ENCODE data around the gene NOS1AP.

Gene NOS1AP

GRCh38 chr1:162259894-162260455 lies 190.5 kb downstream of the NOS1AP start:
- Histone ChIP-seq H3K4me3 (ENCODE audit: low read length) (no peak overlapping the region), H3K27me3 (ENCODE audit: insufficient read depth, low read length) (no peaks in the 10 kb centered on the region), H3K36me3 (ENCODE audit: insufficient read depth, low read length) (no peaks in the 10 kb centered on the region), H3K27ac (ENCODE audit: low read depth, low read length) (no peak overlapping the region), H3K4me1 (ENCODE audit: insufficient read depth, low read length) (peaks cover 4% of the 10 kb centered on the region; the same call in 1 of the 2 replicates), H3K9ac (ENCODE audit: low read depth, low read length) (no peak overlapping the region), H3K9me3 (ENCODE audit: insufficient read depth, low read depth, low read length) (no peaks in the 10 kb centered on the region)
- WGBS = 80% methylated on average over 1 of the region's 1 CpG

- Histone ChIP-seq H3K4me3 (ENCODE audit: low read length) (no peak overlapping the region), H3K36me3 (ENCODE audit: insufficient read depth, low read length) (no peaks in the 10 kb centered on the region), H3K4me1 (ENCODE audit: insufficient read depth, low read length) (peaks cover 13% of the 10 kb centered on the region; the same call in 1 of the 2 replicates), H3K9ac (ENCODE audit: low read depth, low read length) (no peak overlapping the region), H3K27me3 (ENCODE audit: insufficient read depth, low read length) (no peaks in the 10 kb centered on the region), H3K9me3 (ENCODE audit: insufficient read depth, low read depth, low read length) (no peaks in the 10 kb centered on the region), H3K27ac (ENCODE audit: low read depth, low read length) (no peak overlapping the region)
- WGBS = 79% methylated on average over 1 of the region's 1 CpG
Observed at GRCh38 chr1:162264108-162264507, 194.6 kb downstream of the NOS1AP start.

- Histone ChIP-seq H3K27ac (ENCODE audit: low read depth, low read length) (no peak overlapping the region), H3K9me3 (ENCODE audit: insufficient read depth, low read depth, low read length) (no peaks in the 10 kb centered on the region), H3K36me3 (ENCODE audit: insufficient read depth, low read length) (no peaks in the 10 kb centered on the region), H3K4me3 (ENCODE audit: low read length) (no peak overlapping the region), H3K9ac (ENCODE audit: low read depth, low read length) (no peak overlapping the region), H3K27me3 (ENCODE audit: insufficient read depth, low read length) (no peaks in the 10 kb centered on the region), H3K4me1 (ENCODE audit: insufficient read depth, low read length) (peaks cover 20% of the 10 kb centered on the region; the same call in 1 of the 2 replicates)
- WGBS = 94% methylated on average over 4 of the region's 4 CpGs
Observed at GRCh38 chr1:162265983-162266382, 196.5 kb downstream of the NOS1AP start.

GRCh38 chr1:162270016-162270770 lies 200.7 kb downstream of the NOS1AP start:
- no peak overlapping the region for H3K27ac ChIP-seq (ENCODE audit: low read depth, low read length)
- no peaks in the 10 kb centered on the region for H3K27me3 ChIP-seq (ENCODE audit: insufficient read depth, low read length)
- no peaks in the 10 kb centered on the region for H3K36me3 ChIP-seq (ENCODE audit: insufficient read depth, low read length)
- H3K4me1 ChIP-seq (ENCODE audit: insufficient read depth, low read length) = peaks cover 16% of the 10 kb centered on the region; the same call in 1 of the 2 replicates
- H3K9me3 ChIP-seq (ENCODE audit: insufficient read depth, low read depth, low read length) = no peaks in the 10 kb centered on the region
- no peak overlapping the region for H3K9ac ChIP-seq (ENCODE audit: low read depth, low read length)
- WGBS = 93% methylated on average over 6 of the region's 6 CpGs
- no peak overlapping the region for H3K4me3 ChIP-seq (ENCODE audit: low read length)

GRCh38 chr1:162271972-162272371 lies 202.5 kb downstream of the NOS1AP start:
- 91% methylated on average over 3 of the region's 3 CpGs for WGBS
- no peaks in the 10 kb centered on the region for H3K27me3 ChIP-seq (ENCODE audit: insufficient read depth, low read length)
- H3K9me3 ChIP-seq (ENCODE audit: insufficient read depth, low read depth, low read length) = no peaks in the 10 kb centered on the region
- peaks cover 16% of the 10 kb centered on the region; the same call in 1 of the 2 replicates for H3K4me1 ChIP-seq (ENCODE audit: insufficient read depth, low read length)
- H3K4me3 ChIP-seq (ENCODE audit: low read length) = no peak overlapping the region
- H3K9ac ChIP-seq (ENCODE audit: low read depth, low read length) = no peak overlapping the region
- no peaks in the 10 kb centered on the region for H3K36me3 ChIP-seq (ENCODE audit: insufficient read depth, low read length)
- no peak overlapping the region for H3K27ac ChIP-seq (ENCODE audit: low read depth, low read length)

GRCh38 chr1:162272419-162272818 lies 202.9 kb downstream of the NOS1AP start:
- Histone ChIP-seq H3K4me1 (ENCODE audit: insufficient read depth, low read length) (peaks cover 16% of the 10 kb centered on the region; the same call in 1 of the 2 replicates), H3K9me3 (ENCODE audit: insufficient read depth, low read depth, low read length) (no peaks in the 10 kb centered on the region), H3K9ac (ENCODE audit: low read depth, low read length) (no peak overlapping the region), H3K27me3 (ENCODE audit: insufficient read depth, low read length) (no peaks in the 10 kb centered on the region), H3K27ac (ENCODE audit: low read depth, low read length) (no peak overlapping the region), H3K36me3 (ENCODE audit: insufficient read depth, low read length) (no peaks in the 10 kb centered on the region), H3K4me3 (ENCODE audit: low read length) (no peak overlapping the region)
- WGBS = 94% methylated on average over 5 of the region's 5 CpGs

GRCh38 chr1:162275622-162276175 lies 206.2 kb downstream of the NOS1AP start:
- H3K9me3 ChIP-seq (ENCODE audit: insufficient read depth, low read depth, low read length) = no peaks in the 10 kb centered on the region
- no peaks in the 10 kb centered on the region for H3K4me1 ChIP-seq (ENCODE audit: insufficient read depth, low read length)
- no peaks in the 10 kb centered on the region for H3K36me3 ChIP-seq (ENCODE audit: insufficient read depth, low read length)
- no peak overlapping the region for H3K4me3 ChIP-seq (ENCODE audit: low read length)
- no peaks in the 10 kb centered on the region for H3K27me3 ChIP-seq (ENCODE audit: insufficient read depth, low read length)
- WGBS = 92% methylated on average over 5 of the region's 6 CpGs
- no peak overlapping the region for H3K27ac ChIP-seq (ENCODE audit: low read depth, low read length)
- H3K9ac ChIP-seq (ENCODE audit: low read depth, low read length) = no peak overlapping the region

GRCh38 chr1:162276493-162276892 lies 207.0 kb downstream of the NOS1AP start:
- H3K27ac ChIP-seq (ENCODE audit: low read depth, low read length) = no peak overlapping the region
- no peak overlapping the region for H3K9ac ChIP-seq (ENCODE audit: low read depth, low read length)
- no peaks in the 10 kb centered on the region for H3K9me3 ChIP-seq (ENCODE audit: insufficient read depth, low read depth, low read length)
- H3K27me3 ChIP-seq (ENCODE audit: insufficient read depth, low read length) = no peaks in the 10 kb centered on the region
- no peaks in the 10 kb centered on the region for H3K4me1 ChIP-seq (ENCODE audit: insufficient read depth, low read length)
- 100% methylated on average over 1 of the region's 1 CpG for WGBS
- no peak overlapping the region for H3K4me3 ChIP-seq (ENCODE audit: low read length)
- no peaks in the 10 kb centered on the region for H3K36me3 ChIP-seq (ENCODE audit: insufficient read depth, low read length)

- H3K4me1 ChIP-seq (ENCODE audit: insufficient read depth, low read length) = no peaks in the 10 kb centered on the region
- H3K9me3 ChIP-seq (ENCODE audit: insufficient read depth, low read depth, low read length) = no peaks in the 10 kb centered on the region
- WGBS = 87% methylated on average over 7 of the region's 7 CpGs
- H3K9ac ChIP-seq (ENCODE audit: low read depth, low read length) = no peak overlapping the region
- no peak overlapping the region for H3K27ac ChIP-seq (ENCODE audit: low read depth, low read length)
- no peak overlapping the region for H3K4me3 ChIP-seq (ENCODE audit: low read length)
- H3K36me3 ChIP-seq (ENCODE audit: insufficient read depth, low read length) = no peaks in the 10 kb centered on the region
- H3K27me3 ChIP-seq (ENCODE audit: insufficient read depth, low read length) = no peaks in the 10 kb centered on the region
Observed at GRCh38 chr1:162279136-162279498, 209.6 kb downstream of the NOS1AP start.

- Histone ChIP-seq H3K36me3 (ENCODE audit: insufficient read depth, low read length) (no peaks in the 10 kb centered on the region), H3K4me3 (ENCODE audit: low read length) (no peak overlapping the region), H3K27ac (ENCODE audit: low read depth, low read length) (no peak overlapping the region), H3K4me1 (ENCODE audit: insufficient read depth, low read length) (no peaks in the 10 kb centered on the region), H3K9ac (ENCODE audit: low read depth, low read length) (no peak overlapping the region), H3K9me3 (ENCODE audit: insufficient read depth, low read depth, low read length) (no peaks in the 10 kb centered on the region), H3K27me3 (ENCODE audit: insufficient read depth, low read length) (no peaks in the 10 kb centered on the region)
- 93% methylated on average over 3 of the region's 3 CpGs for WGBS
Observed at GRCh38 chr1:162281426-162281825, 211.9 kb downstream of the NOS1AP start.

GRCh38 chr1:162283657-162284056 lies 214.2 kb downstream of the NOS1AP start:
- Histone ChIP-seq H3K9me3 (ENCODE audit: insufficient read depth, low read depth, low read length) (no peaks in the 10 kb centered on the region), H3K9ac (ENCODE audit: low read depth, low read length) (no peak overlapping the region), H3K27me3 (ENCODE audit: insufficient read depth, low read length) (no peaks in the 10 kb centered on the region), H3K4me3 (ENCODE audit: low read length) (no peak overlapping the region), H3K27ac (ENCODE audit: low read depth, low read length) (no peak overlapping the region), H3K4me1 (ENCODE audit: insufficient read depth, low read length) (no peaks in the 10 kb centered on the region), H3K36me3 (ENCODE audit: insufficient read depth, low read length) (no peaks in the 10 kb centered on the region)
- WGBS = 91% methylated on average over 2 of the region's 2 CpGs

Measured in HUES64 (cell line).